Lower lobe of right lung (tissue), 2 donors: ENCODE measurements around the gene MICALL1. TPM values are rescaled to one million over a fixed set of nuclear protein-coding genes. Genes with fewer than 3 reads are reported as not detected.

Experiments
- ATAC-seq, 2 donors: fragments of 200-7000 bp; cut with Tn5 transposase; one replicate each; pipeline ENCODE4 v1.9.1; 2020 to 2022; ENCODE audit warnings: mild to moderate bottlenecking in 2 of 2, moderate library complexity in 2 of 2
- DNase-seq: peaks from one replicate; pipeline ENCODE4 v3.0.0-alpha.2; 2020
- H3K27ac ChIP-seq: fragments of 200-600 bp; one replicate; pipeline ENCODE4 v1.8.0; 2022
- H3K27me3 ChIP-seq: fragments of 200-600 bp; one replicate; pipeline ENCODE4 v1.8.0; 2022; ENCODE audit warnings: low read depth
- H3K36me3 ChIP-seq: fragments of 200-600 bp; one replicate; pipeline ENCODE4 v1.8.0; 2022; ENCODE audit warnings: mild to moderate bottlenecking
- H3K4me1 ChIP-seq: fragments of 200-600 bp; one replicate; pipeline ENCODE4 v1.8.0; 2022
- H3K4me3 ChIP-seq: fragments of 200-600 bp; one replicate; pipeline ENCODE4 v1.8.0; 2022; ENCODE audit warnings: mild to moderate bottlenecking
- H3K9me3 ChIP-seq: fragments of 200-600 bp; one replicate; pipeline ENCODE4 v1.8.0; 2022
- CTCF ChIP-seq: fragments of 200-600 bp; IDR thresholded peaks from one replicate; pipeline ENCODE4 v1.8.0; 2022; ENCODE audit warnings: antibody characterized with exemption, mild to moderate bottlenecking
- intact Hi-C: fragments of 100-400 bp; cut with DNase I; formaldehyde crosslinking; loops from one replicate; pipeline ENCODE4 v1.11.0; 2022
- total RNA-seq: library from RNA; stranded (reverse); fragmentation: NEBNext Ultra II Directional; extraction: Animal tissue kit (Norgen Biotek cat#: 25700); gene quantifications from one replicate; pipeline ENCODE4 v1.2.1, GENCODE V29; 2021
- donor health status: DM: no; HTN: yes; CAD: no; lungs with severe emphysema.

Gene MICALL1
- total RNA-seq, 1 donor from 2014 or later: 32.2 TPM

DNA sequence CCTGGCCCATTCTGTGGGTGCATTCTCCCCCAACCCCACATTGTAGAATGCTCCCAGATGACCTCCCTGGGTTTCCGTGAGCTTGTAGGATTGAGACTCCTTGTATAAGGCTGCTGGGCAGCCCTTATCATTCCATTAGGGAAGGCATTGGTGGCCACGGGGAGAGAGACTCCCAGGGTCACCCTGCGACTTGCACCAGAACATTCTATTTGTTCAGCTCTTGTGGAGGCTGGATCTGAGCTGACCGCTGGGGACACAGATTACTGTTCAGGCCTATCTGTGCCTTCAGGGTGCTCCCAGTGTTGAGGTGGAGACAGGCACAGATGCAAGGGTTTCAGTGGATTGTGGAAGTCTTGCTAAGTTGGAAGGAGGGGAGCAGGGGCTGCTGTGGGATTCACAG lies 17.8 kb downstream of the MICALL1 start:
- ATAC-seq: no peak
- Histone ChIP-seq H3K27me3 (no peaks in the 10 kb centered on the region), H3K9me3 (no peaks in the 10 kb centered on the region), H3K36me3 (peaks cover 75% of the 10 kb centered on the region), H3K27ac (no peak overlapping the region), H3K4me1 (peaks cover 7% of the 10 kb centered on the region), H3K4me3 (no peak overlapping the region)
- TF ChIP-seq CTCF: no peak
- intact Hi-C loops: no loop called here
- DNase-seq: no peak

GRCh38 chr22:37924386-37925065 lies 18.4 kb downstream of the MICALL1 start:
- ATAC-seq (no peak), DNase-seq (no peak)
- Histone ChIP-seq H3K4me3 (no peak overlapping the region), H3K27me3 (no peaks in the 10 kb centered on the region), H3K4me1 (peaks cover 7% of the 10 kb centered on the region), H3K27ac (no peak overlapping the region), H3K9me3 (no peaks in the 10 kb centered on the region), H3K36me3 (peaks cover 76% of the 10 kb centered on the region)
- no peak for TF ChIP-seq CTCF
- intact Hi-C loops: no loop called here

GRCh38 chr22:37925330-37925729 lies 19.2 kb downstream of the MICALL1 start:
- intact Hi-C loops: no loop called here
- Histone ChIP-seq H3K27ac (no peak overlapping the region), H3K9me3 (no peaks in the 10 kb centered on the region), H3K27me3 (no peaks in the 10 kb centered on the region), H3K4me1 (peaks cover 3% of the 10 kb centered on the region), H3K36me3 (peaks cover 84% of the 10 kb centered on the region), H3K4me3 (no peak overlapping the region)
- DNase-seq (no peak), ATAC-seq (no peak)
- TF ChIP-seq CTCF: no peak

- H3K27ac ChIP-seq: no peak overlapping the region
- H3K27me3 ChIP-seq: no peaks in the 10 kb centered on the region
- no peaks in the 10 kb centered on the region for H3K9me3 ChIP-seq
- peaks cover 7% of the 10 kb centered on the region for H3K4me1 ChIP-seq
- DNase-seq: no peak
- H3K36me3 ChIP-seq: peaks cover 85% of the 10 kb centered on the region
- H3K4me3 ChIP-seq: no peak overlapping the region
- intact Hi-C loops: no loop called here
- ATAC-seq: no peak
- TF ChIP-seq CTCF: no peak
Measured at GRCh38 chr22:37925767-37926166, 19.7 kb downstream of the MICALL1 start.

- Histone ChIP-seq H3K36me3 (peaks cover 80% of the 10 kb centered on the region), H3K4me1 (peaks cover 13% of the 10 kb centered on the region), H3K9me3 (no peaks in the 10 kb centered on the region), H3K4me3 (no peak overlapping the region), H3K27me3 (no peaks in the 10 kb centered on the region), H3K27ac (no peak overlapping the region)
- intact Hi-C loops: no loop called here
- no peak for TF ChIP-seq CTCF
- ATAC-seq: no peak
- DNase-seq: no peak
Measured at GRCh38 chr22:37926358-37926757, 20.3 kb downstream of the MICALL1 start.
